ENCODE data around the gene CACNA1B.

Gene CACNA1B

GRCh38 chr9:137956688-137957385, 79.3 kb downstream of the CACNA1B start:
- H3K4me3 ChIP-seq (replicated peaks; ENCODE audit: low read depth, low read length), result no peak overlapping the region
- TF ChIP-seq CTCF (IDR thresholded peaks at IDR 0.05; ENCODE audit: low read depth, low read length, missing control alignments), result no peak
- no peak for DNase-seq (ENCODE audit: extremely low read depth, low read depth)

GRCh38 chr9:137959641-137960411, 82.2 kb downstream of the CACNA1B start:
- no peak overlapping the region for H3K4me3 ChIP-seq (replicated peaks; ENCODE audit: low read depth, low read length)
- no peak for DNase-seq (ENCODE audit: extremely low read depth, low read depth)
- no peak for TF ChIP-seq CTCF (IDR thresholded peaks at IDR 0.05; ENCODE audit: low read depth, low read length, missing control alignments)

- no peak overlapping the region for H3K4me3 ChIP-seq (replicated peaks; ENCODE audit: low read depth, low read length)
- TF ChIP-seq CTCF (IDR thresholded peaks at IDR 0.05; ENCODE audit: low read depth, low read length, missing control alignments), result peak; percentile 5
- DNase-seq (ENCODE audit: extremely low read depth, low read depth), result no peak
These were observed 82.9 kb downstream of the CACNA1B start for GRCh38 chr9:137960496-137960895.

GRCh38 chr9:137963525-137963924, 85.9 kb downstream of the CACNA1B start:
- no peak for TF ChIP-seq CTCF (IDR thresholded peaks at IDR 0.05; ENCODE audit: low read depth, low read length, missing control alignments)
- no peak overlapping the region for H3K4me3 ChIP-seq (replicated peaks; ENCODE audit: low read depth, low read length)
- DNase-seq (ENCODE audit: extremely low read depth, low read depth), result no peak

- TF ChIP-seq CTCF (IDR thresholded peaks at IDR 0.05; ENCODE audit: low read depth, low read length, missing control alignments), result no peak
- no peak overlapping the region for H3K4me3 ChIP-seq (replicated peaks; ENCODE audit: low read depth, low read length)
- no peak for DNase-seq (ENCODE audit: extremely low read depth, low read depth)
These were observed 87.7 kb downstream of the CACNA1B start for GRCh38 chr9:137965177-137965795.

- DNase-seq (ENCODE audit: extremely low read depth, low read depth), result no peak
- TF ChIP-seq CTCF (IDR thresholded peaks at IDR 0.05; ENCODE audit: low read depth, low read length, missing control alignments), result no peak
- H3K4me3 ChIP-seq (replicated peaks; ENCODE audit: low read depth, low read length), result no peak overlapping the region
These were observed 89.8 kb downstream of the CACNA1B start for GRCh38 chr9:137967280-137967953.
